Trophoblast cell (in vitro differentiated cells and primary cell): ENCODE data around the gene THUMPD1.

Source experiments
- DNase-seq, 2 donors: peaks; one replicate each; pipeline ENCODE4 v3.0.0-alpha.2; 2016
- H2AFZ ChIP-seq: 2 replicates; pipeline ENCODE4 v1.6.1; 2013; ENCODE audit warnings: low read length, moderate library complexity, mild to moderate bottlenecking; ENCODE audit not compliant: insufficient read depth, poor library complexity
- H2AK5ac ChIP-seq: 2 replicates; pipeline ENCODE4 v1.6.1; 2013; ENCODE audit warnings: mild to moderate bottlenecking, low read length
- H2BK120ac ChIP-seq: 2 replicates; pipeline ENCODE4 v1.6.1; 2013; ENCODE audit warnings: low read length, mild to moderate bottlenecking, moderate library complexity; ENCODE audit not compliant: insufficient read depth, poor library complexity
- H2BK12ac ChIP-seq: 2 replicates; pipeline ENCODE4 v1.6.1; 2013; ENCODE audit warnings: mild to moderate bottlenecking, low read length, moderate library complexity
- H2BK5ac ChIP-seq: 2 replicates; pipeline ENCODE4 v1.6.1; 2013; ENCODE audit warnings: low read length, low read depth, moderate library complexity, mild to moderate bottlenecking; ENCODE audit not compliant: poor library complexity
- H3K14ac ChIP-seq: 2 replicates; pipeline ENCODE4 v1.6.1; 2013; ENCODE audit warnings: mild to moderate bottlenecking, low read length
- H3K18ac ChIP-seq: 2 replicates; pipeline ENCODE4 v1.6.1; 2013; ENCODE audit warnings: mild to moderate bottlenecking, low read length
- H3K23ac ChIP-seq: 2 replicates; pipeline ENCODE4 v1.6.1; 2013; ENCODE audit warnings: low read length
- H3K27ac ChIP-seq: 2 replicates; pipeline ENCODE4 v1.5.1; 2013; ENCODE audit warnings: low read depth, mild to moderate bottlenecking, inconsistent platforms, low read length, moderate library complexity
- H3K27me3 ChIP-seq: 2 replicates; pipeline ENCODE4 v1.6.1; 2013; ENCODE audit warnings: inconsistent platforms, mild to moderate bottlenecking, low read length, moderate library complexity; ENCODE audit not compliant: insufficient read depth
- H3K36me3 ChIP-seq, 2 experiments: 1 replicate in 1 of 2; 2 replicates in 1 of 2; pipeline ENCODE4 v1.6.1; 2013; ENCODE audit warnings: low read length in 2 of 2, mild to moderate bottlenecking in 2 of 2, moderate library complexity in 1 of 2; ENCODE audit not compliant: insufficient read depth in 2 of 2, control insufficient read depth in 1 of 2
- H3K4ac ChIP-seq: 2 replicates; pipeline ENCODE4 v1.6.1; 2013; ENCODE audit warnings: low read depth, mild to moderate bottlenecking, low read length, moderate library complexity
- H3K4me1 ChIP-seq, 2 experiments: 1 replicate in 1 of 2; 2 replicates in 1 of 2; pipeline ENCODE4 v1.6.1; 2013; ENCODE audit warnings: low read length in 2 of 2, mild to moderate bottlenecking in 2 of 2, moderate library complexity in 1 of 2; ENCODE audit not compliant: insufficient read depth in 2 of 2, control insufficient read depth in 1 of 2
- H3K4me2 ChIP-seq: 2 replicates; pipeline ENCODE4 v1.6.1; 2013; ENCODE audit warnings: inconsistent platforms, mild to moderate bottlenecking, low read length, moderate library complexity
- H3K4me3 ChIP-seq: 2 replicates; pipeline ENCODE4 v1.5.1; 2013; ENCODE audit warnings: mild to moderate bottlenecking, low read depth, low read length, inconsistent platforms
- H3K79me1 ChIP-seq: one replicate; pipeline ENCODE4 v1.6.1; 2013; ENCODE audit warnings: low read length
- H3K79me2 ChIP-seq: 2 replicates; pipeline ENCODE4 v1.6.1; 2013; ENCODE audit warnings: low read length, mild to moderate bottlenecking; ENCODE audit not compliant: control insufficient read depth, insufficient read depth, poor library complexity
- H3K9ac ChIP-seq: 2 replicates; pipeline ENCODE4 v1.6.1; 2013; ENCODE audit warnings: mild to moderate bottlenecking, low read length
- H3K9me3 ChIP-seq: 2 replicates; pipeline ENCODE4 v1.6.1; 2013; ENCODE audit warnings: low read depth, mild to moderate bottlenecking, control low read depth, inconsistent platforms, low read length; ENCODE audit not compliant: insufficient read depth
- H4K12ac ChIP-seq: 2 replicates; pipeline ENCODE4 v1.6.1; 2013; ENCODE audit warnings: low read depth, mild to moderate bottlenecking, low read length, moderate library complexity
- H4K8ac ChIP-seq: 2 replicates; pipeline ENCODE4 v1.6.1; 2013; ENCODE audit warnings: low read depth, mild to moderate bottlenecking, low read length, moderate library complexity
- H4K91ac ChIP-seq: one replicate; pipeline ENCODE4 v1.6.1; 2013; ENCODE audit warnings: low read depth, mild to moderate bottlenecking, low read length, moderate library complexity
- WGBS: extraction: QIAGEN DNeasy Blood & Tissue Kit; methylation state at CpG from one replicate; pipeline ENCODE4 v1.1.7; 2013; ENCODE audit warnings: missing lambda C conversion rate; ENCODE audit not compliant: insufficient read length, insufficient coverage; ENCODE audit errors: extremely low coverage; 5-methylcytosine and 5-hydroxymethylcytosine counted together

The THUMPD1 gene

DNA sequence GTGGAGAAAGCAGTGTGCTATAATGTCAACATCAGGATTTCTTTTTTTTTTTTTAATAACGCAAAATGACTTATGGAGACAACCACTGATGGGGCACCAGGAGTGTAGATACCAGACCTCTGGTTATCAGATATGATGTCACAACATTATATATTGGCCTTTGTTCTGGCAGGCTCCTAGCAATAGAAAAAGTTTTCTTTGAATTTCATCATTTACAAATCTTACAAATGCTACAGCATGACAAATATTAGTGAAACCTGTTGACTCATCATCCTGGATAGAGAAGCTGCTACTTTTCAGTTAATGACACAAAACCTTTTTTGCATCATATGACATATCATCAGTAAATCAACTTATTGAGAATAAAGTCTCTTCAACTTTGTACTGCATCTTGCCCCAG lies 6.1 kb downstream of the THUMPD1 start:
- DNase-seq = no peak
- no peak overlapping the region for H4K12ac ChIP-seq

DNA sequence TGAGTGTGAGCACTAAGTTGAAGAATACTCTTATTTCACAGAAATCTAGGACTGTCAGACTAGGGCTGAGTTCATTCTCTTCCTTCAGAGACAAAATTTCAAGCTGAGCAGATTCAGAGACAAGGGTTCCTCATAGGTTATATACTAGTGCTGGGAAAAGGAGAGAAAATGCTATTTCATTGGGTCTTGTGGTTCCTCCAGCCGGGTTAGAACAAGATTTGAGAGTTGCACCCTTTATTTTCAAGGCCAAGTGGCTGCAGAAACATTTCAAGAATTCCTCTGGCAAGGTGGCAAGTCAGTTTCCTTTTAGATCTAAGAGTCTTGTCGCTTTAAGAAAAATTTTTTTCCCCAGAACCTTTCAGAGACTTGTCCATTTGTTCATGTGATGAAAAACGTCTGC lies 6.8 kb downstream of the THUMPD1 start:
- no peak overlapping the region for H3K23ac ChIP-seq
- no peaks in the 10 kb centered on the region for H3K4me1 ChIP-seq
- H4K8ac ChIP-seq = no peak overlapping the region
- H3K36me3 ChIP-seq = peaks cover 2 to 17% of the 10 kb centered on the region in 2 experiments
- no peak overlapping the region for H3K4ac ChIP-seq
- no peak overlapping the region for H3K18ac ChIP-seq
- DNase-seq = no peak
- no peak overlapping the region for H3K4me2 ChIP-seq
- no peak overlapping the region for H3K4me3 ChIP-seq
- no peaks in the 10 kb centered on the region for H3K9me3 ChIP-seq
- H2AK5ac ChIP-seq = no peak overlapping the region
- H3K14ac ChIP-seq = no peak overlapping the region
- no peak overlapping the region for H2BK12ac ChIP-seq
- no peaks in the 10 kb centered on the region for H3K79me2 ChIP-seq
- no peak overlapping the region for H3K9ac ChIP-seq
- no peak overlapping the region for H4K91ac ChIP-seq
- no peak overlapping the region for H3K27ac ChIP-seq
- no peaks in the 10 kb centered on the region for H3K79me1 ChIP-seq
- no peak overlapping the region for H2BK120ac ChIP-seq
- no CpG with 5 or more reads among the region's 3 CpGs for WGBS
- H2AFZ ChIP-seq = no peak overlapping the region
- no peak overlapping the region for H2BK5ac ChIP-seq
- H3K27me3 ChIP-seq = no peaks in the 10 kb centered on the region
- H4K12ac ChIP-seq = no peak overlapping the region

More for the DNA sequence above, 6.1 kb downstream of the THUMPD1 start:
- Histone ChIP-seq H3K4ac (no peak overlapping the region), H3K18ac (no peak overlapping the region), H2BK12ac (no peak overlapping the region), H4K8ac (no peak overlapping the region), H2AFZ (no peak overlapping the region), H3K27ac (no peak overlapping the region), H3K4me3 (no peak overlapping the region), H3K4me2 (no peak overlapping the region), H3K23ac (no peak overlapping the region), H2BK120ac (no peak overlapping the region), H2AK5ac (no peak overlapping the region), H3K14ac (no peak overlapping the region), H4K91ac (no peak overlapping the region), H3K36me3 (peaks cover 2 to 17% of the 10 kb centered on the region in 2 experiments), H3K27me3 (no peaks in the 10 kb centered on the region), H3K79me2 (peaks cover 3% of the 10 kb centered on the region), H2BK5ac (no peak overlapping the region), H3K4me1 (no peaks in the 10 kb centered on the region), H3K9ac (no peak overlapping the region), H3K79me1 (no peaks in the 10 kb centered on the region), H3K9me3 (no peaks in the 10 kb centered on the region)
- WGBS = no CpG with 5 or more reads among the region's 1 CpG

DNA sequence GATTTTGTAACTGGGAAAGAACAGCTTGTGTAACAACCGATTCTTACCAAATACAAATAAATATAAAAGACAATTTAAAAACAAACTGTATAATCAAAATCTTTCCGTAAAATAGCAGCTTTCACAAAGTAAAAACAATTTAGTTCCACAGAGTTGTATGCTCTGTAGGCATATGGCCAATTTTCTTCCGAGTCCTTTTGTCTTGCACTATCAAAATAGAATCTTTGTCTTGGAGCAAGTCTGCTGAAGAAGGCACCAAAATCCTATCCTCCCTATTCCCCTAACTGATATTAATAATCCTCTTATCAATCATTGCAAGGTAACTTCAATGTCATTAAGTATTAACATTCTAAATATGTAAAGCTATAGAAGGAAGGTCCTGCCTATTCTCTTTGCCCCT lies 7.6 kb downstream of the THUMPD1 start:
- Histone ChIP-seq H3K4me2 (no peak overlapping the region), H3K79me1 (no peaks in the 10 kb centered on the region), H3K9ac (no peak overlapping the region), H3K4ac (no peak overlapping the region), H4K12ac (no peak overlapping the region), H2AK5ac (no peak overlapping the region), H3K79me2 (no peaks in the 10 kb centered on the region), H3K18ac (no peak overlapping the region), H3K27me3 (no peaks in the 10 kb centered on the region), H3K27ac (no peak overlapping the region), H3K14ac (no peak overlapping the region), H3K36me3 (peaks cover 2 to 17% of the 10 kb centered on the region in 2 experiments), H2AFZ (no peak overlapping the region), H3K4me3 (no peak overlapping the region), H4K91ac (no peak overlapping the region), H2BK5ac (no peak overlapping the region), H3K4me1 (no peaks in the 10 kb centered on the region), H2BK12ac (no peak overlapping the region), H3K23ac (no peak overlapping the region), H2BK120ac (no peak overlapping the region), H4K8ac (no peak overlapping the region), H3K9me3 (no peaks in the 10 kb centered on the region)
- 100% methylated on average over 1 of the region's 3 CpGs for WGBS
- DNase-seq = no peak

DNA sequence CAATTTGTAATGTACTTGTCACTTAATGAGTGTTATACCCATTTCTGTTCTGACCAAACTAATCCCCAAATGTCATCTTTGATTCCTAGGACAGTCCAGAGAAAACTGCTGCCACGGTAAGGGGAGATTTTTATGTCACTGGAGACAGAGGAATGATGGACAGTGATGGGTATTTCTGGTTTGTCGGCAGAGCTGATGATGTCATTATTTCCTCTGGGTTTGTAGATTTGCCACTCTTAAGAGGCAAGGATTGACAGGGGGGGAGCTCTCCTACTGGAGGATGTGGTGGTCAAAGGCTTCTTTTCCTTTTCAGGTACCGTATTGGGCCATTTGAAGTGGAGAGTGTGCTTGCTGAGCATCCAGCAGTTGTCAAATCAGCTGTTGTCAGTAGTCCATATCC lies 12.5 kb downstream of the THUMPD1 start:
- no peak overlapping the region for H3K27ac ChIP-seq
- WGBS = no CpG with 5 or more reads among the region's 3 CpGs

More for the DNA sequence above, 12.5 kb downstream of the THUMPD1 start:
- H3K23ac ChIP-seq = no peak overlapping the region
- H3K4ac ChIP-seq = no peak overlapping the region
- no peaks in the 10 kb centered on the region for H3K79me2 ChIP-seq
- no peak overlapping the region for H2AK5ac ChIP-seq
- H2BK5ac ChIP-seq = no peak overlapping the region
- H3K9ac ChIP-seq = no peak overlapping the region
- H3K4me3 ChIP-seq = no peak overlapping the region
- no peaks in the 10 kb centered on the region for H3K9me3 ChIP-seq
- no peak overlapping the region for H4K91ac ChIP-seq
- no peak overlapping the region for H3K14ac ChIP-seq
- H3K18ac ChIP-seq = no peak overlapping the region
- no peaks in the 10 kb centered on the region for H3K27me3 ChIP-seq
- DNase-seq = no peak
- no peaks in the 10 kb centered on the region for H3K4me1 ChIP-seq
- H3K4me2 ChIP-seq = no peak overlapping the region
- no peak overlapping the region for H2AFZ ChIP-seq
- no peaks in the 10 kb centered on the region for H3K79me1 ChIP-seq
- H2BK12ac ChIP-seq = no peak overlapping the region
- H4K8ac ChIP-seq = no peak overlapping the region
- no peak overlapping the region for H2BK120ac ChIP-seq
- no peaks in the 10 kb centered on the region for H3K36me3 ChIP-seq
- no peak overlapping the region for H4K12ac ChIP-seq
